Measurements from ENCODE around the gene PSMB2.

The PSMB2 gene

GRCh38 chr1:35556484-35557117, 84.7 kb downstream of the PSMB2 start:
- Histone ChIP-seq H3K9ac (ENCODE audit: low read length) (peak overlapping the region; percentile 39), H2BK5ac (ENCODE audit: low read depth, low read length, poor library complexity) (no peak overlapping the region)

GRCh38 chr1:35555601-35556477, 85.5 kb downstream of the PSMB2 start:
- peaks cover 4 to 12% of the 10 kb centered on the region in 2 experiments for H3K4me1 ChIP-seq (ENCODE audit: control insufficient read depth in 1 of 2, insufficient read depth in 2 of 2, low read length in 2 of 2)
- H3K27me3 ChIP-seq (ENCODE audit: insufficient read depth, low read length): no peaks in the 10 kb centered on the region
- H3K79me1 ChIP-seq (ENCODE audit: low read length): peaks cover 9% of the 10 kb centered on the region
- no peak overlapping the region for H3K14ac ChIP-seq (ENCODE audit: low read length)
- H4K8ac ChIP-seq (ENCODE audit: low read depth, low read length): no peak overlapping the region
- H3K36me3 ChIP-seq (ENCODE audit: control insufficient read depth in 1 of 2, insufficient read depth in 2 of 2, low read length in 2 of 2): peaks cover 10 to 17% of the 10 kb centered on the region in 2 experiments
- no peak overlapping the region for H3K18ac ChIP-seq (ENCODE audit: low read length)
- no peak for DNase-seq
- H3K27ac ChIP-seq (ENCODE audit: low read depth, low read length): no peak overlapping the region
- H4K91ac ChIP-seq (ENCODE audit: low read depth, low read length): no peak overlapping the region
- H2BK120ac ChIP-seq (ENCODE audit: insufficient read depth, low read length, poor library complexity): no peak overlapping the region
- H2BK12ac ChIP-seq (ENCODE audit: low read length): no peak overlapping the region
- H4K12ac ChIP-seq (ENCODE audit: low read depth, low read length): no peak overlapping the region
- no peaks in the 10 kb centered on the region for H3K9me3 ChIP-seq (ENCODE audit: insufficient read depth, low read depth, low read length)
- H2AK5ac ChIP-seq (ENCODE audit: low read length): no peak overlapping the region
- no peak overlapping the region for H2AFZ ChIP-seq (ENCODE audit: insufficient read depth, low read length, poor library complexity)
- WGBS (ENCODE audit: extremely low coverage, insufficient coverage, insufficient read length): no CpG with 5 or more reads among the region's 10 CpGs
- no peak overlapping the region for H3K4me3 ChIP-seq (ENCODE audit: low read depth, low read length)
- H3K4ac ChIP-seq (ENCODE audit: low read depth, low read length): no peak overlapping the region
- H3K4me2 ChIP-seq (ENCODE audit: low read length): no peak overlapping the region
- H3K9ac ChIP-seq (ENCODE audit: low read length): no peak overlapping the region
- peaks cover 8% of the 10 kb centered on the region for H3K79me2 ChIP-seq (ENCODE audit: control insufficient read depth, insufficient read depth, low read length, poor library complexity)
- no peak overlapping the region for H3K23ac ChIP-seq (ENCODE audit: low read length)
- H2BK5ac ChIP-seq (ENCODE audit: low read depth, low read length, poor library complexity): no peak overlapping the region

More at GRCh38 chr1:35556484-35557117, 84.7 kb downstream of the PSMB2 start:
- Histone ChIP-seq H2BK120ac (ENCODE audit: insufficient read depth, low read length, poor library complexity) (no peak overlapping the region), H3K79me2 (ENCODE audit: control insufficient read depth, insufficient read depth, low read length, poor library complexity) (peaks cover 8% of the 10 kb centered on the region), H3K4me1 (ENCODE audit: control insufficient read depth in 1 of 2, insufficient read depth in 2 of 2, low read length in 2 of 2) (peaks cover 4 to 12% of the 10 kb centered on the region in 2 experiments), H3K23ac (ENCODE audit: low read length) (no peak overlapping the region), H3K27me3 (ENCODE audit: insufficient read depth, low read length) (no peaks in the 10 kb centered on the region), H3K27ac (ENCODE audit: low read depth, low read length) (peak overlapping the region; percentile 98), H4K8ac (ENCODE audit: low read depth, low read length) (peak overlapping the region; percentile 98), H2AFZ (ENCODE audit: insufficient read depth, low read length, poor library complexity) (peak overlapping the region; percentile 48), H3K79me1 (ENCODE audit: low read length) (peaks cover 9% of the 10 kb centered on the region), H3K18ac (ENCODE audit: low read length) (peak overlapping the region; percentile 65), H4K12ac (ENCODE audit: low read depth, low read length) (peak overlapping the region; percentile 22), H3K4me3 (ENCODE audit: low read depth, low read length) (peak overlapping the region; percentile 97), H3K4ac (ENCODE audit: low read depth, low read length) (peak overlapping the region; percentile 8), H3K9me3 (ENCODE audit: insufficient read depth, low read depth, low read length) (peaks cover 3% of the 10 kb centered on the region), H3K14ac (ENCODE audit: low read length) (no peak overlapping the region), H2AK5ac (ENCODE audit: low read length) (no peak overlapping the region), H4K91ac (ENCODE audit: low read depth, low read length) (peak overlapping the region; percentile 5), H2BK12ac (ENCODE audit: low read length) (no peak overlapping the region), H3K36me3 (ENCODE audit: control insufficient read depth in 1 of 2, insufficient read depth in 2 of 2, low read length in 2 of 2) (peaks cover 11 to 24% of the 10 kb centered on the region in 2 experiments), H3K4me2 (ENCODE audit: low read length) (peak overlapping the region; percentile 76)
- no CpG with 5 or more reads among the region's 17 CpGs for WGBS (ENCODE audit: extremely low coverage, insufficient coverage, insufficient read length)
- no peak for DNase-seq

GRCh38 chr1:35555212-35555584, 86.1 kb downstream of the PSMB2 start:
- Histone ChIP-seq H3K4me2 (ENCODE audit: low read length) (no peak overlapping the region), H2AFZ (ENCODE audit: insufficient read depth, low read length, poor library complexity) (no peak overlapping the region), H3K9me3 (ENCODE audit: insufficient read depth, low read depth, low read length) (no peaks in the 10 kb centered on the region), H4K91ac (ENCODE audit: low read depth, low read length) (no peak overlapping the region), H4K8ac (ENCODE audit: low read depth, low read length) (no peak overlapping the region), H2AK5ac (ENCODE audit: low read length) (no peak overlapping the region), H3K4ac (ENCODE audit: low read depth, low read length) (peak overlapping the region; percentile 75), H3K79me1 (ENCODE audit: low read length) (peaks cover 9% of the 10 kb centered on the region), H3K9ac (ENCODE audit: low read length) (no peak overlapping the region), H3K27ac (ENCODE audit: low read depth, low read length) (no peak overlapping the region), H3K36me3 (ENCODE audit: control insufficient read depth in 1 of 2, insufficient read depth in 2 of 2, low read length in 2 of 2) (peaks cover 5 to 11% of the 10 kb centered on the region in 2 experiments), H3K14ac (ENCODE audit: low read length) (no peak overlapping the region), H2BK120ac (ENCODE audit: insufficient read depth, low read length, poor library complexity) (no peak overlapping the region), H3K27me3 (ENCODE audit: insufficient read depth, low read length) (no peaks in the 10 kb centered on the region), H2BK12ac (ENCODE audit: low read length) (no peak overlapping the region), H3K4me3 (ENCODE audit: low read depth, low read length) (no peak overlapping the region), H3K18ac (ENCODE audit: low read length) (no peak overlapping the region), H3K23ac (ENCODE audit: low read length) (no peak overlapping the region), H3K79me2 (ENCODE audit: control insufficient read depth, insufficient read depth, low read length, poor library complexity) (peaks cover 8% of the 10 kb centered on the region), H2BK5ac (ENCODE audit: low read depth, low read length, poor library complexity) (no peak overlapping the region), H3K4me1 (ENCODE audit: control insufficient read depth in 1 of 2, insufficient read depth in 2 of 2, low read length in 2 of 2) (peaks cover 4 to 12% of the 10 kb centered on the region in 2 experiments), H4K12ac (ENCODE audit: low read depth, low read length) (no peak overlapping the region)
- WGBS (ENCODE audit: extremely low coverage, insufficient coverage, insufficient read length): no CpG with 5 or more reads among the region's 4 CpGs
- DNase-seq: no peak

GRCh38 chr1:35554266-35555211, 86.8 kb downstream of the PSMB2 start:
- Histone ChIP-seq H2BK5ac (ENCODE audit: low read depth, low read length, poor library complexity) (no peak overlapping the region), H3K18ac (ENCODE audit: low read length) (no peak overlapping the region), H4K91ac (ENCODE audit: low read depth, low read length) (no peak overlapping the region), H3K14ac (ENCODE audit: low read length) (no peak overlapping the region), H3K9me3 (ENCODE audit: insufficient read depth, low read depth, low read length) (no peaks in the 10 kb centered on the region), H3K4ac (ENCODE audit: low read depth, low read length) (no peak overlapping the region), H3K4me2 (ENCODE audit: low read length) (no peak overlapping the region), H3K9ac (ENCODE audit: low read length) (no peak overlapping the region), H2AFZ (ENCODE audit: insufficient read depth, low read length, poor library complexity) (no peak overlapping the region), H3K27me3 (ENCODE audit: insufficient read depth, low read length) (no peaks in the 10 kb centered on the region), H4K12ac (ENCODE audit: low read depth, low read length) (no peak overlapping the region), H3K23ac (ENCODE audit: low read length) (no peak overlapping the region), H3K4me1 (ENCODE audit: control insufficient read depth in 1 of 2, insufficient read depth in 2 of 2, low read length in 2 of 2) (peaks cover 4 to 12% of the 10 kb centered on the region in 2 experiments), H2BK120ac (ENCODE audit: insufficient read depth, low read length, poor library complexity) (no peak overlapping the region), H3K27ac (ENCODE audit: low read depth, low read length) (no peak overlapping the region), H2BK12ac (ENCODE audit: low read length) (no peak overlapping the region), H2AK5ac (ENCODE audit: low read length) (no peak overlapping the region), H3K79me1 (ENCODE audit: low read length) (peaks cover 9% of the 10 kb centered on the region), H3K36me3 (ENCODE audit: control insufficient read depth in 1 of 2, insufficient read depth in 2 of 2, low read length in 2 of 2) (peaks cover 5 to 11% of the 10 kb centered on the region in 2 experiments), H3K4me3 (ENCODE audit: low read depth, low read length) (no peak overlapping the region), H3K79me2 (ENCODE audit: control insufficient read depth, insufficient read depth, low read length, poor library complexity) (peaks cover 8% of the 10 kb centered on the region), H4K8ac (ENCODE audit: low read depth, low read length) (no peak overlapping the region)
- WGBS (ENCODE audit: extremely low coverage, insufficient coverage, insufficient read length): no CpG with 5 or more reads among the region's 7 CpGs
- no peak for DNase-seq
